NB4 (cell line): ENCODE data around the gene SOAT1.

Experiments used
- DNase-seq: peaks from one replicate; pipeline ENCODE4 v3.0.0; 2010; ENCODE audit warnings: low read depth
- H3K4me3 ChIP-seq: one replicate; pipeline ENCODE4 v1.5.1; 2011; ENCODE audit warnings: mild to moderate bottlenecking, low read depth, low read length, moderate library complexity
- MYC ChIP-seq: IDR thresholded peaks from 2 replicates; pipeline ENCODE4 v1.6.1; 2011; ENCODE audit warnings: low read depth, low read length
- POLR2A ChIP-seq: IDR thresholded peaks from 2 replicates; pipeline ENCODE4 v1.6.1; 2011; ENCODE audit warnings: mild to moderate bottlenecking; ENCODE audit not compliant: insufficient read length; ENCODE audit errors: extremely low read depth
- TF ChIP-seq, protein P1 (sequence below): IDR thresholded peaks from 2 replicates; pipeline ENCODE4 v1.6.1; 2011; ENCODE audit warnings: low read depth, low read length
- TF ChIP-seq, protein P2 (sequence below): IDR thresholded peaks from one replicate; pipeline ENCODE4 v1.5.1; 2012; ENCODE audit warnings: low read depth, low read length

The SOAT1 gene

DNA sequence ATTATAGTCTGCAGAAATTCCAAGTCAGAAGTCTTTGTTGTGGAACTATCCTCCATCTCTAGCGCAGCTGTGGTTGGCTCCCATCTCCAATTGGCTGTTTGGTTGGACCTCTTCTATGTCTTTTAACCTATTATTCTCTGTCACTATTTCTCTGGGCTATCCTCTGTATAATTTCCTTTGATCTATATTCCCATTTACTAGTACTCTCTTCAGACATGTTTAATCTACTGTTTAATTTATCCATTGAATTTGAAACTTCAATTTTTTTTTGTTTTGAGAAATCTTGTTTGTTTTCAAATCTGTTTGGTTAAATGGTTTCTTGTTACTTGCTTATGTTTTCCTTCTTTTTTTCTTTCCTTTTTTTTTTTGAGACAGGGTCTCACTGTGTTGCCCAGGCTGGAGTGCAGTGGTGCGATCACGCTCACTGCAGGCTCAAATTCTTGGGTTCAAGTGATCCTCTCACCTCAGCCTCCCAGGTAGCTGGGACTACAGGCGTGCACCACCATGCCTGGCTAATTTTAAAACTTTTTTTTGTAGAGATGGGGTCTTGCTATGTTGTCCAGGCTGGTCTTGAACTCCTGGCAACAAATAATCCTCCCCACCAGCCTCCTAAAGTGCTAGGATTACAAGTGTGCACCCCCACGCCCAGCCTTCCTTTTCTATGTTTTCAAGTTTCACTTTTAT lies 28.1 kb downstream of the SOAT1 start:
- no peak for DNase-seq
- TF ChIP-seq POLR2A (no peak), MYC (no peak)
- TF ChIP-seq, protein P1, sequence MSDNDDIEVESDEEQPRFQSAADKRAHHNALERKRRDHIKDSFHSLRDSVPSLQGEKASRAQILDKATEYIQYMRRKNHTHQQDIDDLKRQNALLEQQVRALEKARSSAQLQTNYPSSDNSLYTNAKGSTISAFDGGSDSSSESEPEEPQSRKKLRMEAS: no peak
- TF ChIP-seq, protein P2, sequence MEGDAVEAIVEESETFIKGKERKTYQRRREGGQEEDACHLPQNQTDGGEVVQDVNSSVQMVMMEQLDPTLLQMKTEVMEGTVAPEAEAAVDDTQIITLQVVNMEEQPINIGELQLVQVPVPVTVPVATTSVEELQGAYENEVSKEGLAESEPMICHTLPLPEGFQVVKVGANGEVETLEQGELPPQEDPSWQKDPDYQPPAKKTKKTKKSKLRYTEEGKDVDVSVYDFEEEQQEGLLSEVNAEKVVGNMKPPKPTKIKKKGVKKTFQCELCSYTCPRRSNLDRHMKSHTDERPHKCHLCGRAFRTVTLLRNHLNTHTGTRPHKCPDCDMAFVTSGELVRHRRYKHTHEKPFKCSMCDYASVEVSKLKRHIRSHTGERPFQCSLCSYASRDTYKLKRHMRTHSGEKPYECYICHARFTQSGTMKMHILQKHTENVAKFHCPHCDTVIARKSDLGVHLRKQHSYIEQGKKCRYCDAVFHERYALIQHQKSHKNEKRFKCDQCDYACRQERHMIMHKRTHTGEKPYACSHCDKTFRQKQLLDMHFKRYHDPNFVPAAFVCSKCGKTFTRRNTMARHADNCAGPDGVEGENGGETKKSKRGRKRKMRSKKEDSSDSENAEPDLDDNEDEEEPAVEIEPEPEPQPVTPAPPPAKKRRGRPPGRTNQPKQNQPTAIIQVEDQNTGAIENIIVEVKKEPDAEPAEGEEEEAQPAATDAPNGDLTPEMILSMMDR: no peak
- no peak overlapping the region for H3K4me3 ChIP-seq

DNA sequence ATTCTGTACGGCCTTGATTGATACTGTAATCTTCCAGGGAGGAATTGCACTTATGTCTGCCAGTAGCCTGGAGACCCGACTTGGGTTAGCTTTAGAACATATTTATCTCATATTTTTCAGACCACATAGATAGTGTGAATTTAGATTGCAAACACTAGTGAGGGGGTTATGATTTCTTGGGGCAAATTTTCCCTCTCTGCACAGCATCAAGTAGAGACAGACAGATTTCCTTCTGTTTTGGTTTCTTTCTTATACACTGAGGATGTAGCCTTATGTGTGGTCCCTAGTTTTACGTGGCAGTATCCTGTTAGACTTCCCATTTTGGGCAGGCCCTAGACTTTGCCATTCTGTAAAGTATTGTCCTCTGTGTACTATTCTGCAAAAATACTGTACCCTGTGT lies 29.0 kb downstream of the SOAT1 start:
- no peak for DNase-seq
- no peak for TF ChIP-seq MYC
- TF ChIP-seq POLR2A: no peak
- H3K4me3 ChIP-seq: no peak overlapping the region

DNA sequence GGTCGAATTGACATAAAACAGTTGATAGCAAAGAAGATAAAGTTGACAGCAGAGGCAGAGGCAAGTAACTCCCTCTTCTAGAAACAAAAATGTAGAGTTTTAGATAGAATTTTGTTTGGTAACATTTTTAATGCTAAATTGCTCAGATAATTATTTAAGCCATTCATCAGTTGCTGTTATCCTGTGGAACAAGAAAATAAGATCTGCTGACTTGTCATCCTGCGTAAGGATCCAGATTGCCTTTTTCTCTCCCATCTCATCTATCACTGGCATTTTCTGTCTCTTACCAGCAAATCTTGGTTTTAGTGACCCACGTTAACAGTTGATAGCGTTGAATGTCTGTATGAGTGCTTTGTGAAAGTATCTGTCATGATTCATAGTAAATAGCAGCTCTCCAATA lies 29.8 kb downstream of the SOAT1 start:
- DNase-seq: no peak
- no peak overlapping the region for H3K4me3 ChIP-seq
- TF ChIP-seq, protein P2: no peak
- TF ChIP-seq, protein P1: no peak
- TF ChIP-seq POLR2A (no peak), MYC (no peak)

DNA sequence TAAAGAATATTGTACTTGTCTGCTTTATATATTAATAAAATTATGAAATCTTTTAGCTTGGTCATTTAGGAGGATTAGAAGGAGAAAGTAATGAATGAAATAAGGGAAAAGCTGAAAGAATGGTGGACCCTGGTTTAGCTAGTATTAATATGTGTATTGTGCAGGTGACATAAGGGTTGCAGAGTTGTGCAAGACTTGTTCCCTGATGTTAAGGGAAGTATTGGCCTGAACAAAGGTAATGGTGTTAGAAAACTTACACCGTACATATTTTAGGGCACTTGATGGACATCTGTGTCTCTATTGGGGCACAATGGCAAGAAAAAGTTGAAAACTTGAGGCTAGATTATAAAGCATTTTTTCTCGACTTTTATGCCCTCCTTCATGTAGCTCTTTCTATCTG lies 32.2 kb downstream of the SOAT1 start:
- DNase-seq: no peak
- TF ChIP-seq MYC: no peak
- TF ChIP-seq, protein P1: no peak
- TF ChIP-seq, protein P2: no peak
- no peak for TF ChIP-seq POLR2A
- H3K4me3 ChIP-seq: no peak overlapping the region

DNA sequence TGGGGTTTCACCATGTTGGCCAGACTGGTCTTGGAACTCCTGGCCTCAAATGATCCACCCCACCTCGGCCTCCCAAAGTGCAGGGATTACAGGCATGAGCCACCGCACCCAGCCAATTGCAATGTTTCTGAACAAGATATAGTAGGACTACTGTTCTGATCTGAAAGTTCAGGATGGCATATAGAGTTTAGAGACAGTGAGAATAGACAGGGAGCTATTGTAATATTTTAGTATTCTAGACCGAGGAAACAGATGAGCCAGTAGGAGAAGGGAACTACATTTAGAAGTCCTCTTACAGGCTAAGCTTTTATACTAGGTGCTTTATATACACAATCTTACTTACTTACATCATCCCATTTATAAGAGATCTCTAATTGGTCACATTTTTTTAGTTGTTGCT lies 33.1 kb downstream of the SOAT1 start:
- DNase-seq: no peak
- no peak overlapping the region for H3K4me3 ChIP-seq
- no peak for TF ChIP-seq MYC
- TF ChIP-seq, protein P1: no peak
- TF ChIP-seq, protein P2: no peak
- no peak for TF ChIP-seq POLR2A

DNA sequence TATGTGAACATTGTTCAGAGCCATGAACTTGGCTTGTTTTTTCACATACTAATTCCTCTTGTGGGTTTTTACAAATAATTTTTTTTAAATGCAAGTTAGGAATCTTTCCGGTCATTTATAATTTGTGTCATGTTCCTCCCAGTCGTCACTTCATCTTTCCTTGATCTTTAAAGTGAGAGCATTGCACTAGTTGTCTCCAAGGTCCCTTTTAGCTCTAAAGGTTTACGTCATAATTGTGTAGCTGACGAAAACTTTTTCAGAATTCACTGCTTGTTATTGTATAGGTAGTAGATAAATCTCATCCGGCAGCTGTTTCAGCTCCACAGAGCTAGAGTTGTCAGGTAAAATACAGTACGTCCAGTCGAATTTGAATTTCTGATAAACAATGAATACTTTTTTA lies 33.6 kb downstream of the SOAT1 start:
- TF ChIP-seq, protein P1: no peak
- TF ChIP-seq, protein P2: no peak
- TF ChIP-seq POLR2A: no peak
- no peak for TF ChIP-seq MYC
- H3K4me3 ChIP-seq: no peak overlapping the region
- DNase-seq: no peak
